CD4-positive, alpha-beta T cell treated with Interleukin-15 for 4 hours (primary cell): ENCODE data around the gene RPS6KB2.
"Not testable (repeated sequence)": the region's sequence is repeated elsewhere in the genome, so short reads cannot be mapped to it uniquely, and the experiment has no call there.

Source experiments
- DNase-seq: peaks from one replicate; pipeline ENCODE4 v3.0.0-alpha.2; 2020; ENCODE audit warnings: low spot score

The RPS6KB2 gene

DNA sequence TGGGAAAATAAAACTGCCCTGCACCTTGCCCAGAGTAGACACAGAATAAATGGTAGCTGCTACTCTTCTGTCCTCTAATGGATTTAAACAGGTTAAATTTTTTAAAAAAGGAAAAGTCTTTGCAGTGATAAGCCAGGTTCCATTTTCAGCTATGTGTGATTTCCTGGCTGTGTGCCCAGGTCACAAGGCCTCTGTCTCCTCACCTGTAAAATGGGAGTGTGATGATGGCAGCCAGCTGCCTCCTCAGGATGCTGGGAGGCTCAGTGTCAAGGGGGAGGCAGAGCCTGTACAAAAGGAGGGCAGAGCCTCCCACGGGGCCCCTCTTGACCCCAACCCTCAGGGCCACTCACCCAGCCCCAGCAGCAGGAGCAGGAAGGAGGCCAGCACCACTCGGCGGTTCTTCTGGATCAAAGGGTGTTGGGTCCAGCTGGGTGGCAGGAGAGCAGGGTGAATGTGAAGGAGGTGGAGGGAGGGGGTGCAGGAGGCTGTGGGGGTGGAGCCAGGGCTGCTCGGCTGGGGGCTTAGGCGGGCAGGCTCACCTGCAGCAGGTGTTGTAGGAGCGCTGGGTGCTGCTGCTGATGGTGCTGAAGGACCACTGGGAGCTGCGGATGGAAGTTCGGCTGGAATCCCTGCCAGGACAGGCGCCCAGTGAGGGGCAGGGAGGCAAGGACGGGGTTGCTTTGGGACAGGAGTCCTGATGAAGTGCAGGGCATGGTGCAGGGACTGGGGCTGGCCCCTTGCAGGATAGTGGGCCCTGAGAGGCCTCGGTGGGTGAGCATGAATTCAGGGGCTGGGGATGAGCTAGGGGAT, 38.9 kb downstream of the RPS6KB2 start:
- DNase-seq, result no peak

DNA sequence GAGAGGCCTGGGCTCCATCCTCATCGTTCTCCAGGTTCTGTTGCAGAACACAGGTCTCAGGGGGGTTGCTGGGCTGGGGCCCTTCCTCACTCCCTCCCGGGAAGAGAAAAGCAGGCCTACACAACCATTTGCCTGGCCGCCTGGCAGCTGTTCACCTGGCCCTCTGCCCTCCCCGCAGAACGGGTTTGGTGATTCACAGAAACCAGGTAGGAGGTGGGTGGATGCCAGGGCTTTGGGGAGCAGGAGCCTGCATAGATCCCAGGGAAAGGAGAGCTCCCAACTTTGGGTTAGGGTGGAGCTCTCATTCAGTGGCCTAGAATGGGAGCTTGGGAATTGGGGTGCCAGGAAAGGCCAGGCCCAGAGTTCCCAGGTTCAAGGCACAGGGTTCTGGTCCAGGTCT, 39.8 kb downstream of the RPS6KB2 start:
- DNase-seq, result no peak

DNA sequence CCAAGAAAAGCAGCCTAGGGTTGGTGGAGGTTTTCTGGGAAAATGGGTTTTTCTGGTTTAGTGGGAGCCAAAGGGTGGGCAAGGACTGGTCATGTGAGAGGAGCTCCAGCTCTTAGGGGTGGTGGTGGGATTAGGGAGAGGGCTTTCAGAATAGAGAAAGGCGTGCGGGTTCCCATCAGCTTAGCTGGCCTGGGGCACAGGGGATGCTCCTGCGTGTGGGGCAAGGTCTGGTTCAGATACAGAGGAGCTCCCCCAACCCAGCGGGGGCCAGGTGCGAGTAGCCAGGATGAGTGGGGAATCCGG, 40.1 kb downstream of the RPS6KB2 start:
- no peak for DNase-seq

DNA sequence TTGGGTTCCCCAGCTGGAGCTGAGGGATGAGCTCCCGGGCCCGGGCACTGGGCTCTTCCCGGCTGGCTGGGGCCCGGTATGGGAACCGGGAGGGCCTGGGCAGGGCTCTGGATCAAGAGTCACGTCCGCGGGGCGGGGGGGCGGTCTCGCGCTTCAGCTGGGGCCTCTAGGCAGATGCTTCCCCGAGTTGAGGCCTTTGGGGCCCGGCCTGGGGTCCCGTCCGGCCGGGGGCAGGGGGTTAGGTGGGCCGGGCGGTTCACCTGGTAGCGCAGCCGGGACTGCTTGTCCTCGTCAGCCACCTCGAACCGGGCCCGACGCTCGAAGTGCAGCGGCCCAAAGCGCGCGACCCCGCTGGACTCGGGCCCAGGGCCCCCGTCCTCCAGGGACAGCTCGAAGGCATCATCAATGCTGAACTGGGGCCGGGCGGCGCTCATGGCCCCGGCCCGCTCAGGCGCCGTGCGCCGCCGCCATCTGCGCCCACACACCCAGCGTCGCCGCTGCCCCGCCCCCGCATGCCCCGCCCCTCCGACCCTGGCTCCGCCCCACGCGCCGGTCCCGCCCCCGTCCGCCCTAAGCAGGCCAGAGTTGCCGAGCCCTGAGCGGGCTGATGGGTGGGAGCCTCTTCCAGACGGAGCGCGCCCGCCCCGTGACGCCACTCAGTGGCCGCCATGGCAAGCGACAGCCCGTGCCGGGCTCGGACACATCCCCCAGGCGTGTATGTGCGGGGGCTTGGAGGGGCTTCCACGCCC, 40.6 kb downstream of the RPS6KB2 start, which contains the start of gene TMEM134:
Gene TMEM134, minus strand, starts transcription at position 493 of the 749 bp plus-strand sequence. Its CDS starts 59 bp downstream, at position 434.
- DNase-seq, result peak; percentile 93

DNA sequence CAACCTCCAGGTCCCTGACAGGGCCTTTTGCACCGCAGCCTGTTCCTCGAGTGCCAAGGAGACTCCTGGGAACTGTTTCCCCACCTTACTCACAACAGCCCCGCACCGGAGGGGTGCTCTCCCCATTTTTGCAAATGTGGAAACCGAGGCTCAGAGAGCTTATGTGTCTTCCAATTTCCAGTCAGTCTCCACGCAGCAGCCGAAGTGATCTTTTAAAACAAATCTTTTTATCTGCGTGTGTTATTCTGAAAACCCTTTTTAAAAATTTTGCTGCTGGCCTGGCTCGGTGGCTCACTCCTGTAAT, 41.2 kb downstream of the RPS6KB2 start:
- DNase-seq, result no peak

DNA sequence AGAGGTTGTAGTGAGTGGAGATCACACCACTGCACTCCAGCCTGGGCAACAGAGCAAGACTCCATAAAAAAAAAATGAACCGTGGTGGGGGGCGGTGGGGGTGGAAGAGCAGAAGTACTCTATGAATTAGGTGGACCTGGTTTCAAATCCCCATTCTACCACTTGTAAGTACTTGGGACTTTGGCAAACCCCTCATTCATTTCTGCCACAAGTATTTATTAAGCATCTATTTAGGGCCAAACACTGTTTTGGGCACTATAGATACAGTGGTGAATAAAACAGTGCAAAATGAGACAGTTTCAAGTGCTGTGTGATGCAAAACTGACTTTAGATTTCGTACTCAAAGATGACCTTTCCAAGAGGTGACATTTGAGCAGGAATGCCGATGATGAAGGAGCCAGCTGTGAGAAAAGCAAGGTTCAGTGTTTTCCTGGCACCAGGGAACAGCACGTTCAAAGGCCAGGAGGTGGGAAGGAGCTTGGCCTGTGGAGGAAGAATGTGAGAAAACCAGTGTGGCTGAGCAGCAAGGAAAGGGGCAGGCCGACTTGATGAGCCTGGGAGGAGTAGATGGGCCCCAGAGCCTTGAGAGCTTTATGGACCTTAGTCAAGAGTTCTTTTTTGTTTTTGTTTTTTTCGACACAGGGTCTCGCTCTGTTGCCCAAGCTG, 42.2 kb downstream of the RPS6KB2 start:
- DNase-seq, result no peak

GRCh38 chr11:67472882-67473281, 44.6 kb downstream of the RPS6KB2 start:
- no peak for DNase-seq

DNA sequence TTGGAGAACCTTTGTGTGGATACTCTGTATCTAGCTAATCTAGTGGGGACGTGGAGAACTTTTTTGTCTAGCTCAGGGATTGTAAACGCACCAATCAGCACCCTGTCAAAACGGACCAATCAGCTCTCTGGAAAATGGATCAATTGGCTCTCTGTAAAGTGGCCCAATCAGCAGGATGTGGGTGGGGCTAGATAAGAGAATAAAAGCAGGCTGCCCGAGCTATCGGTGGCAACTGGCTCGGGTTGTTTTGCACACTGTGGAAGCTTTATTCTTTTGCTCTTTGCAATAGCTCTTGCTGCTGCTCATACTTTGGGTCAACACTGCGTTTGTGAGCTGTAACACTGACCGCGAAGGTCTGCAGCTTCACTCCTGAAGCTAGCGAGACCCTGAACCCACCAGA, 48.4 kb downstream of the RPS6KB2 start:
- DNase-seq, result not testable (repeated sequence)

DNA sequence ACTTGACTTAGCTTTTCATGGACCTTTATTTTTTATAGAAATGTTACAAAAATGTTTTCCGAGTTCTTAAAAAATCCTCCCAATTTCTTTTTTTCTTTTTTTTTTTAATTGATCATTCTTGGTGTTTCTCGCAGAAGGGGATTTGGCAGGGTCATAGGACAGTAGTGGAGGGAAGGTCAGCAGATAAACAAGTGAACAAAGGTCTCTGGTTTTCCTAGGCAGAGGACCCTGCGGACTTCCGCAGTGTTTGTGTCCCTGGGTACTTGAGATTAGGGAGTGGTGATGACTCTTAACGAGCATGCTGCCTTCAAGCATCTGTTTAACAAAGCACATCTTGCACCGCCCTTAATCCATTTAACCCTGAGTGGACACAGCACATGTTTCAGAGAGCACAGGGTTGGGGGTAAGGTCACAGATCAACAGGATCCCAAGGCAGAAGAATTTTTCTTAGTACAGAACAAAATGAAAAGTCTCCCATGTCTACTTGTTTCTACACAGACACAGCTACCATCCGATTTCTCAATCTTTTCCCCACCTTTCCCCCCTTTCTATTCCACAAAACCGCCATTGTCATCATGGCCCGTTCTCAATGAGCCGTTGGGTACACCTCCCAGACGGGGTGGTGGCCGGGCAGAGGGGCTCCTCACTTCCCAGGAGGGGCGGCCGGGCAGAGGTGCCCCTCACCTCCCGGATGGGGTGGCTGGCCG, 49.2 kb downstream of the RPS6KB2 start:
- DNase-seq, result not testable (repeated sequence)

DNA sequence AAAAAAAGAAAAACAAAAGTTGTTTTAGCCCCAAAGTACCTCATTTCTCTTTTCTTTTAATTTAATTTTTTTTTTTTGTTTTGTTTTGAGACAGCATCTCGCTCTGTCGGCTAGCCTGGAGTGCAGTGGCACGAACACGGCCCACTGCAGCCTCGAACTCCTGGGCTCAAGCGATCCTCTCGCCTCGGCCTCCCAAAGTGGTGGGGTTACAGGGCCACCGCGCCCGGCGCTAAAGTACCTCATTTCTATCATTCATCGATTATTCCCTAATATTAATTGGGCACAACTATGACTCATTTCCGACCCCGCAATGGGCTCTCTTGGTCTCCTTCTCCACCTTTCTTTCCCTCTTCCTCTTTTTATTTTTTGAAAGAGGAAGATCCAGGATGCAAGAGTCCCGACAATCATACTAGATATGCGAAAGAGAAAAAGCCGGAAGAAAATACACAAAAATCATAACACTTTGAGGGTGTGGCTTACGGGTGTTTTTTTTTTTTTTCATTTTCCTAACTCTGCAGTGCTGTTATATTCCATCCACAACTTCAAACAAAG, 54.1 kb downstream of the RPS6KB2 start:
- no peak for DNase-seq

DNA sequence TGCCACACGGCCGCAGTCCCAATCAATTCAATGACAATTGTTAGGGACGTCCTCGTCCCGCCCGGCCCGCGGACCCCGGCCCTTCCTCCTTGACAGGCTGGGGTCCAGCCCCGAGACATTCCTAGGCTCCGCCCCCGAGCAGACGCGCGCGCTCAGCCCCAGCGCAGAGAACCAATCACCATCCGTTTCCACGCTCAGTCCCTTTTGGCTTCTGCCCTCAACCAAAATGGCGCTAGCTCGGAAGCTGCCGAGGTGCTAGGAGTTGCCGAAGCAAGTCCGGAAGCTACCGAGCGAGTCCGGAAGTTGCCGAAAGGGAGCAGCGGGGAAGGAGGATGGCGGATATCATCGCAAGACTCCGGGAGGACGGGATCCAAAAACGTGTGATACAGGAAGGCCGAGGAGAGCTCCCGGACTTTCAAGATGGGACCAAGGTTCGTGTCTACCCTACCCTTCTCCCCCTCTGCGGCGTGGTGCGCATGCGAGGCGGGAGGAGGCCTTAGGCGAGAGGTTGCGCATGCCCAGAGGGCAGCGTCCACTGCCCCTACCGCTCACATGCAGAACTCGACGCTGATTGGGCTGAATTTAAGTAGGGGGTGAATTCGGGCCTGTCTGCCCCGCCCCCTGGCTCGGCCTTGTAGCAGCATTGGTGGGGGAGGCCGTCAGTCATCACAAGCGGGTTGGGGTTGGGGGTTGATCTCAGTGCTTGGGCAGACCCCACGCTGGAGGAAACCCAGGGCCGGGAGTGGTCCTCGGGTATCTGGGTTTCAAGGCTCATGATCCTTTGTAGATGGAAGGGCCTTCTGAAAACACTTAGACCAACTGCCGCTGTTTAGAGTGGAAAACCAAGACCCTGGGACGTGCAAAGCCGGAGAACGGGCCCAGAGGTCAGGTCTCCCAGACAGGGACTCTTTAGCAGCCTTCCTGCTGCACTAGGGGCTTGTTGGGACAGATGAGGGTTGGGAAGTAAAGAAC, 54.8 kb downstream of the RPS6KB2 start, which contains the start of gene AIP:
Gene AIP, plus strand, starts transcription at position 200 of the 972 bp plus-strand sequence. Its CDS starts 133 bp downstream, at position 333.
- peak; percentile 98 for DNase-seq

GRCh38 chr11:67483831-67484665, 55.8 kb downstream of the RPS6KB2 start:
- DNase-seq, result peak; percentile 43

- DNase-seq, result peak; percentile 60
These were observed 56.6 kb downstream of the RPS6KB2 start for GRCh38 chr11:67484847-67485311.
